ENCODE measurements around the gene DBT.

The DBT gene

DNA sequence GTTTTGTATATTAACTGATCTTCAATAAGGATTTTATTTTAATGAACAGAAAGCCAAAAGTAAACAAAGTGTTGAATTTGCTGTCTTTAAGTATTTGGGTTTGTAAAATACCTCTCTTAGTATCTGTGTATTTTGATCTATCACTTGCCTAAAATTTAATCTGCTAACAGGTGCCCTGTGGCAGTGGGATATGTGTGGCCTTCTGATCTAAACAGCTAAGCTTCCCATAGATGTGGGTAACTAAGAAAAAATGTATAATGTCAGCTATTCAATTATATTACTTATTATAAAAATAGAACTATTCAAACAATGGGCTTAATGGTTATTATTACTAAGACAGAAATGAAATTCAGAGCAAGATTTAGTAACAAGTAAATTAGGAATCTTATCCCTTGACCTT lies 86.8 kb downstream of the DBT start:
- Histone ChIP-seq H3K36me3 (no peaks in the 10 kb centered on the region), H3K4me3 (ENCODE audit: low read depth in 1 of 2, low read length in 1 of 2) (no peak overlapping the region), H3K27me3 (no peaks in the 10 kb centered on the region), H3K27ac (no peak overlapping the region), H3K4me1 (ENCODE audit: control insufficient read depth in 1 of 2, insufficient read depth in 1 of 2, low read depth in 1 of 2, low read length in 1 of 2) (no peaks in the 10 kb centered on the region), H3K9me3 (no peaks in the 10 kb centered on the region)
- TF ChIP-seq CTCF (IDR thresholded peaks at IDR 0.05), result no peak

- no peaks in the 10 kb centered on the region for H3K4me1 ChIP-seq (ENCODE audit: control insufficient read depth in 1 of 2, insufficient read depth in 1 of 2, low read depth in 1 of 2, low read length in 1 of 2)
- TF ChIP-seq CTCF (IDR thresholded peaks at IDR 0.05), result no peak
- no peak overlapping the region for H3K4me3 ChIP-seq (ENCODE audit: low read depth in 1 of 2, low read length in 1 of 2)
- H3K36me3 ChIP-seq, result peaks cover 12% of the 10 kb centered on the region
- no peak overlapping the region for H3K27ac ChIP-seq
- no peaks in the 10 kb centered on the region for H3K27me3 ChIP-seq
- H3K9me3 ChIP-seq, result no peaks in the 10 kb centered on the region
These were observed 97.4 kb downstream of the DBT start for GRCh38 chr1:100152271-100152670.

DNA sequence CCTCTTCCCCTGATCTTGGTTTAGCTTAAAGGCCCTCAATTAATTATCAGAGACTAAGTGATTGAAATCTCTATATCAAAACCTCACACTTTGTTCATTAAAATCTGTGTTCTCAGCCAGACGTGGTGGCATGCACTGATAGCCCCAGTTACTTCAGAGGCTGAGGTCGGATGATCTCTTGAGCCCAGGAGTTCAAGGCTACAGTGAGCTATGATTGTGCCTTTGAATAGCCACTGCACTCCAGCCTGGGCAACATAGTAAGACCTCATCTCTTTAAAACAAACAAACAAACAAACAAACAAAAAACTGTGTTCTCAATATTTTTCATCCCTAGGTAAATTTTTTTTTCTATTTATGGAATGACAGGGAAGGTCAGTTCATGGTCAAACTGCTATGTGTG lies 98.0 kb downstream of the DBT start:
- TF ChIP-seq CTCF (IDR thresholded peaks at IDR 0.05), result no peak
- Histone ChIP-seq H3K9me3 (no peaks in the 10 kb centered on the region), H3K27ac (no peak overlapping the region), H3K4me3 (ENCODE audit: low read depth in 1 of 2, low read length in 1 of 2) (no peak overlapping the region), H3K36me3 (peaks cover 18% of the 10 kb centered on the region), H3K27me3 (no peaks in the 10 kb centered on the region), H3K4me1 (ENCODE audit: control insufficient read depth in 1 of 2, insufficient read depth in 1 of 2, low read depth in 1 of 2, low read length in 1 of 2) (no peaks in the 10 kb centered on the region)

GRCh38 chr1:100147875-100148274 lies 101.8 kb downstream of the DBT start:
- no peak for TF ChIP-seq CTCF (IDR thresholded peaks at IDR 0.05)
- Histone ChIP-seq H3K4me1 (ENCODE audit: control insufficient read depth in 1 of 2, insufficient read depth in 1 of 2, low read depth in 1 of 2, low read length in 1 of 2) (no peaks in the 10 kb centered on the region), H3K4me3 (ENCODE audit: low read depth in 1 of 2, low read length in 1 of 2) (no peak overlapping the region), H3K36me3 (peaks cover 53% of the 10 kb centered on the region), H3K27me3 (no peaks in the 10 kb centered on the region), H3K9me3 (no peaks in the 10 kb centered on the region), H3K27ac (no peak overlapping the region)

DNA sequence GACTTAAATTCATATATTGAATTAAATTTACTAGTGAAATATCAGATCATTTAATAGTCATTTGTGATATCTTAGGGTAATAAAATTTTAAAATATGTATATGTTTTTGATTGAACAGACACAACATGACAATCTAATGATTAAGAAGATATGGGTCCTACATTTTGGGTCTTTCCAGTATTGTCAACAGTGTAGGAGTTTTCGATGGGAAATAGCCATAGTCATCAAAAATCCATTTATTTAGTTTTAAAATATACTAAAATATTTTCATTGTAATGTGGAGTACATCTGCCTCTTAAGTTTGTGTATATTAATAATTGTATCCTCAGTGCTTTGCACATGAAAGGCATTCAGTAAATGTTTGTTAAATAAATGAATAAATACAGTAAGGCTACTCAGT lies 102.7 kb downstream of the DBT start:
- H3K27me3 ChIP-seq, result no peaks in the 10 kb centered on the region
- H3K36me3 ChIP-seq, result peaks cover 60% of the 10 kb centered on the region
- H3K4me1 ChIP-seq (ENCODE audit: control insufficient read depth in 1 of 2, insufficient read depth in 1 of 2, low read depth in 1 of 2, low read length in 1 of 2), result no peaks in the 10 kb centered on the region
- no peaks in the 10 kb centered on the region for H3K9me3 ChIP-seq
- H3K4me3 ChIP-seq (ENCODE audit: low read depth in 1 of 2, low read length in 1 of 2), result no peak overlapping the region
- TF ChIP-seq CTCF (IDR thresholded peaks at IDR 0.05), result no peak
- no peak overlapping the region for H3K27ac ChIP-seq

- no peak for TF ChIP-seq CTCF (IDR thresholded peaks at IDR 0.05)
- no peak overlapping the region for H3K27ac ChIP-seq
- H3K27me3 ChIP-seq, result no peaks in the 10 kb centered on the region
- H3K4me1 ChIP-seq (ENCODE audit: control insufficient read depth in 1 of 2, insufficient read depth in 1 of 2, low read depth in 1 of 2, low read length in 1 of 2), result no peaks in the 10 kb centered on the region
- no peaks in the 10 kb centered on the region for H3K9me3 ChIP-seq
- peaks cover 77% of the 10 kb centered on the region for H3K36me3 ChIP-seq
- no peak overlapping the region for H3K4me3 ChIP-seq (ENCODE audit: low read depth in 1 of 2, low read length in 1 of 2)
These were observed 104.5 kb downstream of the DBT start for GRCh38 chr1:100145116-100145515.
